ENCODE measurements around the gene NFYC.

The NFYC gene

DNA sequence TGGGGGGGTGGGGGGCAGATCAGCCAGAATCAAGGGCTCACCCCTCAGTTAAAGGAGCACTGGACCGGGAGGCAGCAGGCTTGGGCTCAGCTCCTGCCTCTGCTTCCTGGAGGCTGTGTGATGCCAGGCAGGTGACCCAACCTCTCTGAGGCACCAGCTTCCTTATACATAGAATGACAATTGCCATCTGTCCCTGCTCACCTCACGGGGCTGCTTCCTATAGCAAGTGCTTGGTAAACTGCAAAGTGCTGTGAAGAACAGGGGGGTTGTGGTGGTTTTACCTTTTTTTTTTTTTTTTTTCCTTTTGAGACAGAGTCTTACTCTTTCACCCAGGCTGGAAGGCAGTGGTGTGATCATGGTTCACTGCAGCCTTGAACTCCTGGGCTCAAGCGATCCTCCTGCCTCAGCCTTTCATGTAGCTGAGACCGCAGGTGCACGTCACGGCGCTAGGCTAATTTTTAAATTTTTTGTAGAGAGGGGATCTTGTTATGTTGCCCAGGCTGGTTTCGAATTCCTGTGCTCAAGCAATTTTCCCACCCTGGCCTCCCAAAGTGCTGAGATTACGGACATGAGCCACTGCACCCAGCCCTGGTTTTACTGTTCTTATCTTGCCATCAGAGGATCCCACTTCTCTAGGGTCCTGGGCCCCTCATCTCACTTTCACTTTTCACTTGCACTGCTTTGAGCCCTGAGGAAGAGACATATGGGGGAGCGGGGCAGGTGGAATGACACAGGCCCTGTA, 103.6 kb downstream of the NFYC start:
- no peak for DNase-seq (ENCODE audit: low read depth in 1 of 2, low spot score in 1 of 2)

DNA sequence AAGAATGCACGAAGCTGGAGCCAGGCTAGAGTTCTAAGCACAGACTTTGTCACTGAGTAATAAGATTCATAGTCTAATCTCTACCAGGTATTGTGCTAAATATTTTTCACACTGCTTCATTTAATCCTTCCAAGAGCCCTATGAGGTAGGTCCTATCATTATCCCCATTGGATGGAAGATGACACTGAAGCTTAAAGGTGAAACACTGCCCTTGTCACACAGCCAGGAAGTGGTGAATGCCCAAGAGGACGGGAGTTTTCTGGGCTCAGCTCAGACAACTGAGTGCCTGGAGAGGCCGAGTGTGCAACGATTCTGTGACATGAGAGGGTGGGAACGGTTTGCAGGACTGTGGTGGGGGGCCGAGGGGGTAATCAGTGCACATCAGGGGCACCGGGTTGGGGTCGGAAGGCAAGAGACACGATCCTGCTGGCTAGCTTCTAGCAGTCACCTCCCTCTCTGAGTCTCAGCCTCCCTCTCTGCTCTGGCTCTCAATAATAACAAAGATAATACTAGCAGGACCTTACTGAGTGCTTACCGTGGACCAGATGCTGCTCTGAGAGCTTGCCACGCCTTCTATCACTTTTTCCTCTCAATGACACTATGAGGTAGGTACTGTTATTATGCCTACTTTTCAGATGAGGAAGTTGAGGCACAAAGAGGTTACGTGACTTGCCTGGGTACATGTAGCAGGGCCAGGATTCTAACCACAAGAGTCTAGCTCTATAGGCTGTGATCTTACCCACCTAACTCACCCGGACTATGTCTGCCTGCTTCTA, 104.5 kb downstream of the NFYC start:
- no peak for DNase-seq (ENCODE audit: low read depth in 1 of 2, low spot score in 1 of 2)

DNA sequence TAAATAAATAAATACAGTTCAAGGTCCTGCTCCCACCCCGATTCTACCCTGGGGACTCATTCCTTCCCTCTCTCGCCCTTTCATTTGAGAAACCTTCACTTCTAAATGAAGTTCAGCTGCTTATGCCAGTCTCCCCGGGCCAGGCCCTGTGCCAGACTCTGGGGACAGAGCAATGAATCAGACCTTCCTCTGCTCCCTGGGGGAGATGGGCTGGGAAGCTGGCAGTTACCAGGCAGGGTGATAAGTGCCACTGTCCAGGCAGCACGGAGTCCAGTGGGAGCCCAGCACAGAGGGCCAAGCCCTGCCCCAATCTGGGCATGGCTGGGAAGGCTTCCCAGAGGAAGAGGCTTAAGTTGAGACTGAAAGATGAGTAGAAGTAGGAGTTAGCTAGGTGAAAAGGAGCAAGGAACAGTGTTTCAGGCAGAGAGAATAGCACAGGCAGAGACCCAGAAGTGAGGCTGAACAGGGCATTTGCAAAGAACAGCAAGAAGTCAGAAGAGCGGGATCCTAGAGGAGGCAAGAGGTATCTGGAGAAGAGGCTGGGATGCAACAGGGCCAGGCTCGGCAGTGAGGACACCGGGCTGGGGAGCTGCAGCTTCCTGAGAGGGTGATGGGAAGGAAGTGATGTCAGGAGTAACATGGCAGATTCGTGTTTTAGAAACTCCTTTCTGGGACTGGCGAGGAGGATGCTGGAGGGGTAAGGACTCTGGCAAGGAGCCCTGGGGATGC, 105.6 kb downstream of the NFYC start:
- DNase-seq (ENCODE audit: low read depth in 1 of 2, low spot score in 1 of 2) = no peak

DNA sequence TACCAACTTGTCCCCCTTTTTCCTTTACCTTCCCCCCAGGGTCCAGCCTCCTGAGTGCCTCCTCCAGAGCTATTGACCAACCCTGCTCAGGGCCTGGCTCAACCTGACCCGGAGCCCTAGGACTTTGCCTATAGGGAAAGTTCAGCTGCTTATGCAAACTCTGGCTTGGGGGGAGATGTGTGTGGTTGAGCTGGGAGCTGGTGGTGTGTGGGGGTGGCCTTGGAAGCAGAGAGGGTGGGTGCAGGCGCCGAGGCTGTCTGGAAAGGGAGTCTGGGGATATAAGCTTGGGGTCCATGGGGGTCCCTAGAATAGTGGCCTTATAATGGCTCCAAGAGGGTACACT, 106.1 kb downstream of the NFYC start:
- no peak for DNase-seq (ENCODE audit: low read depth in 1 of 2, low spot score in 1 of 2)

DNA sequence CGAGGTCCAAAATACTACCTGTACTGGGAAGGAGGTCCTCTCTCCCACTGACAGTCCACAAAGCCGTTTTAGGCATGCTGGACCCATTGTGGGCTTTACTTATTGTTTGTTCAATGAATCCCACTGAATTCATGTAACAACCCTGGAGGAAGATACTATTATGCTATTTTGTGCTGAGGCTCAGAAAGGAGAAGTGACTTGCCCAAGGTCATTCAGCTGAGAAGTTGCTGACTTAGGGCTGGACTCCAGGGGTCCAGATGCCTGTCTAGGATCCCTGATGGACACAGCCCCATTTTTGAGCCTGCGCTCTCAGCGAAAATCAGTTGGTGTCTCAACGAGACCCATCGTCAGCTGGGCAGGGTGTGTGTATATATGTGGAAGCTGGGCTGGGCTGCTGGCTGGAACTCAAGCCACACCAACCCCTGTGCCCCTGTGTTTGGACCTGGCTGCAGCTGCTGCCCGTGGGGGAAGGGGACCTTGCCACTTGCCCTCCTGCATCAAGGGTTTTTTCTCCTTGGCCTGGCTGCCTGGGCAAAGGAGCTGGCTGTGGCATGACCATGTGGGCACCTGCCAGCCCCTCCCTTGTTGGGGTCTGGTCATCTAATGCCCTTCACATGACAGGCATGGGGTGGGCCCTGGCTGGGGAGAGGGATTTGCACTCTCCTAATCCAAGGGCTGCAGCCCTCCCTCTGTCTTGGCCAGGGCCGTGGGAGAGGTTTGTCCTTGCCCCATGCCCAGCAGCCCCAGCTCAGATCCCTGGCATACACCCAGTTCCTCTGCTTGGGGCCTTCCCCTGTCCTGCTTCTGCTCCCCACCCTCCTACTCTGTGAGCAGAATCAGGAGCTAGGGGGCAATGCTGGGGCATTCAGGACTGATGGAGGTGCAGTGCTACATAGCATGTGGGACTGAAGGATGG, 107.1 kb downstream of the NFYC start:
- no peak for DNase-seq (ENCODE audit: low read depth in 1 of 2, low spot score in 1 of 2)

DNA sequence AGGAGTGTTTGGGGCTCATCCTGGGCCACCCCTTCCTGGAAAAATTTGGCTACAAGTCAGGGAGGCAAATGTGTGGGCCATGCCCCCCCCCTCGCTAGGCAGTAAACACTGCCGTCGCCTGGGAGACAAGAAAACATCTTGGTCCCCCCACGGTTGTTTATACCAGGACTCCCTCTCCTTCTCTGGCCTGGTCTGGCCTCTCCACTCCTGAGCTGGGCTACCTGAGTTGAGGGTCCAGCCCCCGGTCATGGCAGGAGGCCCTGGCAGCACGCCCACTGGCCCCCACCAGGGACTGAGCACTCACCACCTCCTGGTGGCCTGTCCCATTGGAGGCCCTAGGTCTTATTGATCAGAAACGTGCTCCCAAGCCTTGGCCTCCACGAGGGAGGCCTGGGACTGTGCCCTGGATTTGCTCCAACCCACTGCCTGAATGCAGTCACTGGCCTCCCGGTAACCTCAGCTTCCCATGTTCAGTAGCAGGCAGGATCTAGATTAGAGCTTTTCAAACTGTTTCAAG, 107.9 kb downstream of the NFYC start:
- no peak for DNase-seq (ENCODE audit: low read depth in 1 of 2, low spot score in 1 of 2)

DNA sequence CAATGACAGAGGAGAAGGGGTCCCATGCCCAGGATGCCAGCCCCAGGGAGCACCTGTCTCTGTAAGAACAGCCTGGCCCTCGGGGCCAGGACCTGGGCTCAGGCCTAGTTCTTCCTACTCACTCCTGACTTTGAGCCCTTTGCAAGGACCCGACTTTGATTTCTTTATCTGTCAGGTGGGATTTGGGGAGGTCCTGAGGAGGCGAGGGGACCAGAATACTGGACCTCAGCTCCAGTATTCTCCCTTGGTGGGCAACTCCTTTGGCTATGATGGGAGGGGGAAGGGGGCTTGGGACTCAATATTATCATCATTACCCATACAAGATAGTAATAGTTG, 110.2 kb downstream of the NFYC start:
- DNase-seq (ENCODE audit: low read depth in 1 of 2, low spot score in 1 of 2) = no peak

DNA sequence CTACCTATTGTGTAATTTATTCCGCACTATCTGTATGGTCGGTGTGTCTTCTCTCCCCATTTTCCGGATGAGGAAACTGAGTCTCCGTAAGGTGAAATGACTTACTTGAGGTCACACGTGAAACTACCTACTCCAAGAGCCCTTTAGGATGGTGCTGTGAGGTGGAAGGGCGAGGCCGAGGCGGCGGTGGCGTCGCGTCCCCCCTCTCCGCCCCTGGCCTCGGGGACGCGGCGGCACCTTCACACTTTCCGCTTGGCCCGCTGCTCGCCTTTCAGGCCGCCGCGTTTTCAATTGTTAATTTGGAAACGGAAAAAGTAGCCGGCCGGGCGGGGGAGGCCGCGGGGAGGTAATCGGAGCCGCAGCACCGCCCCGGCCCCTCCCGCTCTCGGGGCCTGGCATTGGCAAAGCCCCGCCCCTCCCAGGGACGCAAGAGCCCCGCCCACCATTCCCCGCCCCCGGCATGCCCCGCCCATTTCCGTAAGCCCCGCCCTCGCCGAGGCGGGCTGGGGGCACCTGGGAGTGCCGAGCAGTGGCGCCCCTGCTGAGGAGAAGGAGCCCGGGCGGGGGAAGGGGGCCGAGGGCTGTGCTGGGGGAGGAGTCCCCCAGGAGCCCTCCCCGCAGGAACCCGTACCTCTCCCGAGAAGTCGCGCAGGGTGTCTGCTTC, 110.7 kb downstream of the NFYC start:
- peak; percentile 65 to 74 for DNase-seq (ENCODE audit: low read depth in 1 of 2, low spot score in 1 of 2)

DNA sequence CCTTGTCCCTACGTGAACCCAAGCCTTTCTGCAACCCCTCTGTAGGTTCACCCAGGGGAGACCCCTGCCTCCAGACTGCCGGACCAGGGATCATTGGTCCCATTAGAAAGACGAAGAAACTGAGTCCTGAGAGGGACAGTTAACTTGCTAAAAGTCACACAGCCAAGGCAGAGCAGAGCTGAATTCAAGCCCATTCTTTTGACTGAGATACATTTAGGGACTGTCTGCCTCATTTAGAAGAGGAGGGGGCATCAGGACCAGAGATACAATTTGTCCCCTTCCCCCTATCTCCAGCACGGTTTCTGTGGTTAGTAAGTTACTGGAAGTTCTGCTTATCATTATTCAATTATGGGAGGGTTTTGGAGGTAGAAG, 111.2 kb downstream of the NFYC start:
- DNase-seq (ENCODE audit: low read depth in 1 of 2, low spot score in 1 of 2) = no peak

DNA sequence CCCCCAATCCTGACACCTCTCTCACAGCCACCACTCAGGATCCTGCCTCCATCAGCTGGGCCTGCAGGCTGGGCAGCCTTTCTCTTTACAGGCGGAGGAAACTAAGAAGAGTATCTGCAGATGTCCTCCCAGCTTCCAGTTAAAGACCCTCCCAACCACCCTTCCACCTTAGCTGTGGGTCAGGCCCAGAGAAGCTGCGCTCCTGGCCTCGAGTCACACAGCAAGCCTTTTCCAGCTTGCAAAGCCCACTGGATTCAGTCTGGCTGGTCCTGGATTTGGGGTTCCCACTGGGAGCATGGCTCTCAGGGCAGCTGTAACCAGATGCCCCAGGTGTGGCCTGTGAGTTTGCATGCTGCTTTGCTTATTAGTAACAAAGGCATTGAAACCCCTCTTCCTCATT, 111.9 kb downstream of the NFYC start:
- no peak for DNase-seq (ENCODE audit: low read depth in 1 of 2, low spot score in 1 of 2)

DNA sequence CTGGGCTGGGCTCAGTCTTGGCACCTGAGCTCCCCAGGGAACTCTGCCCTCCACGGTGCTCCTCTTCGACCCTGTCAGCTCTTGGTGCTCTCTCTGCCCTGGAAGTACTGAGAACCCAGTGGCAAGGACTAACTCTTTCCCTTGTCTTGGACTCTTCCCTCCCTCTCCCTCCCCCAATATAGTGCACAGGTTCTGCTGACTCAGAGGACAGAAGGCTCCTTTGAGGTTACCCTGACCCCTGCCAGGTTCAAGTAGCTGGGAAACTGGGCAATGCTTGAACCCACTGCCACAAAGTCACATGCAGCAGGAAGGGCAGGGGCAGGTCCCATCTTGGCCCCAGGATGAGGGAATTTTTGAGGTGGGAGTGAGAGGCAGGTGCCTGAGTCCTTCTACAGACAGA, 112.4 kb downstream of the NFYC start:
- DNase-seq (ENCODE audit: low read depth in 1 of 2, low spot score in 1 of 2) = no peak

DNA sequence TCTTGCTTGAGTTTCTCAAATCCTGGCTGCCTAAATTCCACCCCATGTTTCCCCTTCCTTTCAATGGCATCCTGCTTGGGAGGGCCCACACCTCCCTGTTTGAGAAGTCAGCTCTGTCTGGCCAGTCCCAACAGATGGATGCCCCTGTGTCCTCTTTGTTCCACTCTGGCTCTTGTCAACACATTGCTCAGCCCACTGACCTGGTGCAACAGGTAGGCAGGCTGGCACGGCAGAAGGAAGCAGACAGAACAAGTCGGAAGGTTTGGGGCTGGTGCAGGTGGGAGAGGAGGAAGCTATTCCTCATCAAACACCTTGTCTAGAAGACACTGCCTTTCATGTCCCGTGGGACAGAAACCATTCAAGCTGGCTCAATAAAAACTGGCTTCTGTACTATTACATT, 114.7 kb downstream of the NFYC start:
- no peak for DNase-seq (ENCODE audit: low read depth in 1 of 2, low spot score in 1 of 2)

DNA sequence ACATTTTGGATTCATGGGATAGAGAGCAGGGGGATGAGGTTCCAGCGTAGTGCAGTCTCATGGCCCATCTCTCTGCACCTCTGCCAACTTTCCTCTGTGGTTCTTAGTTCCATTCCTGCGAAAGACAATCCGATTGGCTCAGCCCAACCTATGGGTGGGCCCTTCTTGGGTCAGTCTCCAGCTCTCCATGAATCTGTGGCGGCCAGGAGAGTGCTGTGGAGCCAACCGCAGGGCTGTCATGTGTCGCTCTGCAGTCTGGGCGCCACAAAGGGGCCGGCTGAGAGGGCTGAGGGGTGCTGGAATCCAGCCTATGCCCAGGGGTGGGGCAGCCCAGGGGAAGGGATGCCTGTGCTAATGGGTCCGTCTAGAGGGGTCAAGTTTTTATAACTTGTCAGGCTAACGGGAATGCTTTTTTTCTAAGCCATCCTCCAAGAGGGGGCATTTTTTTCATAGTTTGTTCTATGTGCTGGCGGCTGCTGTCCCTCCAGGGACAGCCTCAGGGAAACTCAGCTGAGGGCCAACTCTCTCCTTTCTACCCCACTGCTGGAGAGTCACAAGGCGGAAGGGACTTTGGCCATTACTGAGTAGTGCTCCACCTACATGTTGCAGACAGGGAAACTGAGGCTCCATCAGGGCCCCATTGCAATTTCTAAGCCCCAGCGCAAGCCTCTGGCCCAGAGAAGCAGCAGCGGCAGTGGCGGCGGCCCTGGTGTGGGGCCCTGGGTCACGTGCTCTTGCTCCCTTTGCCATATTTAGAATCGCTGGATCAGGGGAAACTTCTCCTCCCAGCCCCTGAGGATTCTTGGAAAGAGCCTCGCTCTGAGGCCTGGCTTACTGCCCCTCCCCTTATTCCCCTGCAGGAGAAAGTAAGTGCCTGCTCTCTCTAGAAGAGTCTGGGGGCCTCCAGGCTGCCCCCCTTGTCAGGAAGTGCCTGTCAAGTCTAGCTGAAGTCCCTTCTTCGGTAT, 115.5 kb downstream of the NFYC start:
- DNase-seq (ENCODE audit: low read depth in 1 of 2, low spot score in 1 of 2) = no peak

DNA sequence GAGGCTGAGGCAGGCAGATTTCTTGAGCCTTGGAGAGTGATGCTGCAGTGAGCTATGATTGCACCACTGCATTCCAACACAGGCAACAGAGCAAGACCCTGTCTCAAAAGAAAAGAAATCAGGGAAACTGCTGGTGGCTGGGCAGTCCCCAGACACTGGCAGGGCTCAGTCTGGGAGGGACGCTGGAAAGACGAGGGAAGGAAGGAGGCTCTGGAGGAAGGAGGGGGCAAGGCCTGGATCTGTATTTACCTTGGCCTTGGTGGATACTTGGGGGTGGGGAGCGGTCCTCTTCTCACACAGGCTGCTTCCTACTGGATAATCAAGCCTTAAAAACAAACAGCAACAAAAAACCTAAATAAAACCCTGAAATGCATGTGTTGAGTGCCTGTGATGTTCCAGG, 116.5 kb downstream of the NFYC start:
- no peak for DNase-seq (ENCODE audit: low read depth in 1 of 2, low spot score in 1 of 2)

DNA sequence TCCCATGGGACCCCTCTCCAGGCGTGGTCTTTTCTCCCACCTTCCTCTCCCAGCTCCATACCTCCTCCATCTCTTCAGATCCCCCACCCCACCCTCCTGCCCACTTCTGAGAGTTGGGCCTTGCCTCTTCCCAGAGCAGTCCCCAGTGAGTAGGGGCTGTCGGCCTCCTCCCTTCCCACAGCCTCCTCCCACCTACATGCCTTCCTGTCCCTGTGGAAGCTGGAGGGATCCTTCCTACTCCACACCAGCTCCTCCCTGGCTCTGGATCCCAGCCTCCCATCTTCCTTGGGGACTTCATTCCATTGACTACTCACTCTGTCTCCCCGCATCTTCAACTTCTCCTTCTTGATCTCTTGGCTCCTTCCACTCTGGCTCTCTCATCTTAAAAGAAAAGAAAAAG, 116.9 kb downstream of the NFYC start:
- no peak for DNase-seq (ENCODE audit: low read depth in 1 of 2, low spot score in 1 of 2)

DNA sequence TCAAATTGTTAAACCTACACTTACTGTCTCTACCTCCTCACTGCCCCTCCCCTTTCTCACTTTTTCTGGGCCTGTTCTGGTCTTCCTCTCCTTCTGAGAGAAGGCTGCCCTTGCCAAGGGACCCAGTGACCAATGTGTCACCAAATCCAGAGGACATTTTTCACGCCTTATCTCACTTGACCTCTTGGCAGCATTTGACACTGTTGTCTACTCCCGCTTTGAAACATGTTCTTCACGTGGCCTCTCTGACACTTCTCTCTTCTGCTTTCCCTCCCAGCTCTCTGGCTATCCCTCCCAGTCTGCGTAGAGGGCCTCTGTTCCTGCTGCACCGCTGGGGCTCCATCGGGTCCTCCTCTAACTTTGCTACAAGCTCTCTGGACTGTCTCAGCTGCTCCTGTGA, 117.4 kb downstream of the NFYC start:
- no peak for DNase-seq (ENCODE audit: low read depth in 1 of 2, low spot score in 1 of 2)

DNA sequence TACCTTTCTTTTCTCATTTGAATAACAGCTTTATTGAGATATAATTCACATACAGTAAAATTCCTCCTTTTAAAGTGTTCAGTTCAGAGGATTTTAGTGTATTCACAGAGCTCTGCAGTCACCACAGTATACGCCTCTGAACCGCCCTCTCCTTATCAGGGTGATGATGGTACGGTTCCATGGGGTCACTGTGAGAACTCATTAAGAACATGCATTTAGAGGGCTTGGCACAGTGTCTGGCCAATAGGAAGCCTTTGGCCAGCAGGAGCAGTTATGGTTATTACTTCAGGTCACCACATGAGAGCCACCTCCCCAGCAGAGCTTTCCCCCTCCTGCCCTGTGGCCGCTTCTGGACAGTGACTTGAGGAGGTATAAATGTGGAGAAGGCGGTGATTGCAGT, 119.4 kb downstream of the NFYC start:
- no peak for DNase-seq (ENCODE audit: low read depth in 1 of 2, low spot score in 1 of 2)

DNA sequence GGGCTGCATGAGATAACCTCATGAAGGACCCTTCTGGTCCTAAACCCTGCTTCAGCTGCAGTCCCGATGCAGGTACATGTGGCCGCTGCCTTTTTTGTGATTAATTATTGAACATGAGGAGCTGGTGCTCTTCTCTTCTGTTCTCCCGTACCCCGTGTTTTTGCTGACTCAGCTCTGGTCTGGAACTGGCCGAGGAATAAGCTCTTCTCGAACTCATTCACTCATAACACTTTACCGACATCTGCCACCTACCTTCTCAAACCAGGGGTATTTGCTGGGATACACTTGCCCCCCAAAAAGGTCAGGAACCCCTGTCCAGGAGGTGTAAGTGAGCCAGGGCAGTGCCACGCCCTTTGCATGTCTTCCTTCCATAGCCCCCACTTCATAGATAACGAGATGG, 123.9 kb downstream of the NFYC start:
- no peak for DNase-seq (ENCODE audit: low read depth in 1 of 2, low spot score in 1 of 2)

DNA sequence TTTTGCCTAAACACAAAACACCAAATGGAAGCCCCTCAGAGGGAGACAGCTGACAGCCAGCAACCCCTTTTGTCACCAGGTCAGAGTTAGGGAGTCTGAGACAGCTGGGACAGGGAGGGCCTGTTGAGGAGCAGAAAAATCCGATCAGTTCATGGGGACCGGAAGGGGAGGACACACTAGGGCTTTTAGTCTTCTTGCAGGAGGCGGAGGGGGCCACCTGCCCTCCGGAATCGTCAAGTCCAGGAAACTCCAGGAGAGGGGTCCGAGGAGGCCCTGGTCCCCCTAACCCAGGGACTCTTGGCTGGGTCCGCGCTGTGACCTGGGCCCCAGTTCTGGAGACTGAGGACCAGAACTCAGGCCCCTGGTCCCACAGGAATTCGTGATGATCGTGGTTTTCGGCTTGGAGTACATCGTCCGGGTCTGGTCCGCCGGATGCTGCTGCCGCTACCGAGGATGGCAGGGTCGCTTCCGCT, 126.3 kb downstream of the NFYC start:
- no peak for DNase-seq (ENCODE audit: low read depth in 1 of 2, low spot score in 1 of 2)

All from activated CD4-positive, alpha-beta T cell treated with anti-CD3 and anti-CD28 coated beads, Interleukin-2, amount 50 U/mL, for 24 hours (primary cell).